ENCODE data around the gene SLC9A1.

The SLC9A1 gene

GRCh38 chr1:27150641-27151040 lies 4.3 kb downstream of the SLC9A1 start:
- no peak for DNase-seq (ENCODE audit: low spot score)

DNA sequence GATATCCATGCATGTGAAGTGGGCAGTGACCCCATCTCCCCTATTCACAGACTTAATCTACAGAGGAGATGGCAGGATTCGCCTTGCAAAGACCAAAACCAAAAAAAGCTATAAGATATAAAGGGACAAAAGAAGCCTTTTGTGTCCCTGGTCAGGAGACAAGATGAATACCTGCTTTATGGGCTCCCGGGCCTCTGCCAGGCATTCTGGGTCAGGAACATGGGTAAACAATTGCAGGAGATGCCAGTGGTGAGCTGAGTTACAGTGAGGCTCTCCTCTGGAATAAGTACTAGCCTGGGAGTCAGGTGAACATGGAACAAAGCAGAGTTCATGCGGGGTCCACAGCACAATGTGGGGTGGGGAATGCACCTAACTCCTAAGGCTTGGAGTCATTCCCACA lies 4.7 kb downstream of the SLC9A1 start:
- DNase-seq (ENCODE audit: low spot score), result no peak

- no peak for DNase-seq (ENCODE audit: low spot score)
These were observed 5.2 kb downstream of the SLC9A1 start for GRCh38 chr1:27149762-27150113.

GRCh38 chr1:27149084-27149761 lies 5.7 kb downstream of the SLC9A1 start:
- DNase-seq (ENCODE audit: low spot score), result no peak

DNA sequence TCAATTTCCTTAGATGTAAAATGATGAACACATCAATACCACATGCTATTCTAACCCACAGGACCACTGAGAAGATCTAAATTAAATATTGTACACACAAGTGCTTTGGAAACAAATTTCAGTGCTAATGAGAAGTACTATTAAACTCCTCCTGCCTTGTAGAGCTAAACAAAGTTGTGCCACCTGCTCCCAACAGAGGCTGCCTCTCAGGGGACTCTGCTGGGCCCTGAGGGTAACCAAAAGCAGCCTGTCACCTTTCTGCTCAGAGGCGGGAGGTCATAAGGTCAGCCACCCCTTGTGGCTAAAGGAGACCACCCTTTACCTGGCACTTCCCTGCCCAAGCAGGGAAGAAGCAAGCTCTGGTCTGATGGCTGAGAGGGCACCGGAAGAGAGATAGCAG lies 6.3 kb downstream of the SLC9A1 start:
- no peak for DNase-seq (ENCODE audit: low spot score)

GRCh38 chr1:27147842-27148518 lies 6.9 kb downstream of the SLC9A1 start:
- no peak for DNase-seq (ENCODE audit: low spot score)

GRCh38 chr1:27145934-27146354 lies 9.0 kb downstream of the SLC9A1 start:
- no peak for DNase-seq (ENCODE audit: low spot score)

GRCh38 chr1:27144920-27145661 lies 9.8 kb downstream of the SLC9A1 start:
- no peak for DNase-seq (ENCODE audit: low spot score)

GRCh38 chr1:27144049-27144748 lies 10.7 kb downstream of the SLC9A1 start:
- DNase-seq (ENCODE audit: low spot score), result no peak

DNA sequence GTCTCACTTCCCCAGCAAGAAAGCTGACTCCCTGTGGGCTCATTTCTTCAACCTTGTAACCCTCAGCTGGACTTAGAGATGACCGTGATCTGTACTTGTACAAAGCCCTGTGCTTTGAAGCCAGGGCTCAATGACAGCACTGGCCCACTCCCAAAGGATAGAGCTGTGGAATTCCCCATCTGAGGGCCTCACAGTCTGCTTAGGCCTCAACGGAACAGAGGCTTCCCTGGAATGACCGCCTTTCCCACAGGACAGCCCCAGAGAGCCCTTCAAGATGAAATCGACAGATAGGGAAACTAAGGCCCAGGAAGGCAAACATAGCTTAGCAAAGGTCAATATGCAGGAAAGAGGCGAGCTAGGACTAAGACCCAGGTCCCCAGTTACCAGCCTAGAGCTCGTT lies 11.5 kb downstream of the SLC9A1 start:
- no peak for DNase-seq (ENCODE audit: low spot score)

- DNase-seq (ENCODE audit: low spot score), result no peak
These were observed 12.5 kb downstream of the SLC9A1 start for GRCh38 chr1:27142464-27142863.

DNA sequence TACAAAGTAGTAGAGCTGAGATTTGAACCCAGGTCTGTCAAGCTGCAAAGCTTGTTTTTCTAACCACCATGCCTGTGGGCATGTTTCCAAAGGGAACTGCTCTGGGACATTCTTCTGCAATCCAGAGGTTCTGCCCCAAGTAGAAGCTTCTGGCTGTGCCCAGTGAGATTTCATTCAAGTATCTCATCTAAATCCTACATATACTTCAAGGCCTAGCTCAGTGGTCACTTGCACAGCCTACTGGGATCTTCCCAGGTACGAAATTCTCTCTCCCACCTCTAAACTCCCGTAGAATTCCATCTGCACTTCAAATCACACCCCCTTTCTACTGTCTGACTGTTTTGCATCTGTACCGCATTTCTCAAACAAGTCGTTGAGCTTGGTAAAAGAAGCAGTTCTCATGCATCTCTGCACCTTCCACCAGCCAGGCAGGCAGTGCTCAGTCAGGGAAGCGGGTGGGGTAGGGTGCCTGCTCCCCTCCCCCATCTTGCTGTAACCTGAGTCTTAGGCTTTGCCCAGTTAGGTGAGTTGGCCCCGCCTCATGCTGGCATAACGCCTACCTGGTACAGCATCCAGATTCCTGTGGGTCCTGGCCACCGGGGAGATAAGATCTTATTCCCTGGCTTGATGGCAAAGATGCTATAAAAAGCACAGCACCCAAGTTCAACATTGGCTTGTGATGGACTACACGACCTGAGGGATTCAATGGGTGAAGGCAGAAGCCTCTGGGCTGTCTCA lies 13.5 kb downstream of the SLC9A1 start:
- DNase-seq (ENCODE audit: low spot score), result no peak

DNA sequence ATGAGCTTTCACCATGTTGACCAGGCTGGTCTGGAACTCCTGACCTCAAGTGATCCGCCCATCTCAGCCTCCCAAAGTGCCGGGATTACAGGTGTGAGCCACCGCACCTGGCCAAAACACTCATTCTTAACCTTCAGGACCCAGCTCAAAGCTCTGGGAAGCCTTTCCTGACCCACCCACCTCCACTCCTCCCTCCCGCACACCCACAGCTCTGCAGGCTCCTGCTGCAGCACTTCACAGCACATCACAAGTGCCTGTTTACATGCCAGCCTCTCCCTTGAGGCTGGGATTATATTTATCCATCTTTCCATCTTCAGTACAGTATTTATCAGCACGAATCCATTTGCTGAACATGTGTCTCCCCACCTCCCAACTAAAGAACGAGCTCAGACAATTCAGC lies 14.9 kb downstream of the SLC9A1 start:
- no peak for DNase-seq (ENCODE audit: low spot score)

GRCh38 chr1:27138927-27139326 lies 16.0 kb downstream of the SLC9A1 start:
- DNase-seq (ENCODE audit: low spot score), result no peak

DNA sequence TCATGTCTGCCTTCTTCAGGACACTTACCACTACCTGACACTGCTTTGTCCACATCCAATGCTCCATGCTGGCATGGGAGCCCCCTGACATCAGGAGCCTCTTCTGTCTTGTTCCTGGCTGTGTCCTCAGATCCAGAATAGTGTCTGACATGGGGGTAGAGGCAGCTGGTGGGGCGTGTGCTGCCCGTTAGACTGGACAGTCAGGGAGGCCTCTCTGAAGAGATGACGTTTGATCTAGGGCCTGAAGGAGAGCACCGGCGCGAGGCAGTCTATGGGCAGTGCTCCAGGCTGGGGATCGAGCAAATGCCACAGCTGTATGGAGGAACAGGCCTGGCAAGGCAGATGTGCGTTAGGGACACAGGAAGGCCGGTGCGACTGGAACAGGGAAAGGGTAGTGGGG lies 16.6 kb downstream of the SLC9A1 start:
- DNase-seq (ENCODE audit: low spot score), result no peak

DNA sequence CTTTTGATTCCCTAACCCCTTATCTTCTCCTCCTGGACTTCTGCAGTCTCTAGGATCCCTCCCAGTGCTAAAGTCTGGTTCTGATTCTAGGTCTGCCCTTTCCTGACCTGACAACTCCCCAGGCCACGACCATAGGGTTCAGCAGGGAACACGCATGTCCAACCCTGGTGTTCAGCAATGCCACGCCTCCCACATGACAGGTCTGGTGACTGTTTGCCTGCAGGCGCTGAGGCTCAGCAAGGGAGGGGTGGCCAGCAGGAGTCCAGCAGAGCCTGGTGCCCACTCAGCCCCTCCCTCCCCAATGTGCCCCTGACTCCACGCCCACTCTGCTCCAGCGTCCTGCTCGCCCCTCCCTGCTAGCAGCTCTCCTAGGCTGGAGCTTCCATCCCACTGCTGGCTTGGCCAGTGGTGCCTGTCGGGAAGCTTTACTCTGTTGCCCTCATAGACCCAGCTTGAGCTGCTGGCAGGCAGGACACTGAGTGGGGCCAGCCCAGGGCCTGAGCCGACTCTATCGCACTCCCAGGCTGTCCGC lies 17.3 kb downstream of the SLC9A1 start:
- no peak for DNase-seq (ENCODE audit: low spot score)

DNA sequence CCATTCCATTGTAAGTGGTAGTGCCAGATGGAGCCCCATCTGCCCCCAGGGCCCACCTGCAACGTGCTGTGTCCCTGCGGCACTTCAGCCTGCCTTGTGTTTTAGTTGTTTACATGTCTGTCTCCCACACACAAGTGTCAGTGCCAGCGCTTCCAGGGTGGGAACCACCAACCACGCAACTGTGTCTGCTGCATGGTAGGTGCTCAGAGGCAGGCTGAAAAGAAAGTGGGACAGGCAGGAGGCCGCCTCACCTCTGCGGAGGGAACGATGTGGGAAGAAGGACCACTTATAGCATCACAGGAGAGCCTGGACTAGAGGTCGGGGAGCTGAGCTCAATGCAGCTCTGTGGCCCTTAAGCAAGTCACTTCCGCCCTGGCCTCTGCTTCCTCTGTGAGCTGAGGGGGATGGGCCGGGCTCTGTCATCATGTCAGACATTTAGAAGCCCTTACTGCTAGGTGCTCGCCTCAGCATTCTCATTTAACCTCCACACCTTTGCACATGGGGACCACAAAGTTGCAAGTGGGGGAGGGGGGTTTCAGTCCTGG lies 17.9 kb downstream of the SLC9A1 start:
- DNase-seq (ENCODE audit: low spot score), result no peak

- no peak for DNase-seq (ENCODE audit: low spot score)
These were observed 18.7 kb downstream of the SLC9A1 start for GRCh38 chr1:27136236-27136551.

GRCh38 chr1:27135541-27136235 lies 19.2 kb downstream of the SLC9A1 start:
- DNase-seq (ENCODE audit: low spot score), result no peak

GRCh38 chr1:27133991-27134390 lies 20.9 kb downstream of the SLC9A1 start:
- DNase-seq (ENCODE audit: low spot score), result no peak

DNA sequence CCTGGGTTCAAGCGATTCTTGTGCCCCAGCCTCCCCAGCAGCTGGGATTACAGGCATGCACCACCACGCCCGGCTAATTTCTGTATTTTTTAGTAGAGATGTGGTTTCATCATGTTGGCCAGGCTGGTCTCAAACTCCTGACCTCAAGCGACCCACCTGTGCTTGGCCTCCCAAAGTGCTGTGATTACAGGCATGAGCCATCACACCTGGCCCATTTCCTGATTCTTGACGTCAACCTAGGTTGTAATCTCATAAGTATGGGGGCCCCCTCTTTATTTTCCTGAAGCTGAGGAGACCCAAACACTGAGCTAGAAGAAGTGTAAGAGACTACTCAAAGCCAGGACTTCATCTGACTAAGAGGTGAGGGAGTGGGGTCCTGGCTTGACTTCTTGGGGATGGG lies 21.8 kb downstream of the SLC9A1 start:
- no peak for DNase-seq (ENCODE audit: low spot score)
